Bronchial epithelial cell (primary cell): ENCODE data around the gene EIF1AD. TPM values are rescaled to one million over a fixed set of nuclear protein-coding genes. Genes with fewer than 3 reads are reported as not detected.
A peak's percentile ranks its signal among the peaks of the same experiment; 100 is the strongest.

Experiments used
- DNase-seq: peaks from one replicate; pipeline ENCODE4 v3.0.0-alpha.2; 2010; ENCODE audit warnings: low read depth
- FAIRE-seq: peaks from 2 replicates; lab custom pipeline; 2011; peaks lifted over from hg19 to GRCh38; lab: Jason Lieb, UNC
- H3K27me3 ChIP-seq: 2 replicates; pipeline ENCODE4 v1.5.1; 2011; ENCODE audit warnings: low read length; ENCODE audit not compliant: control insufficient read depth, insufficient read depth
- H3K36me3 ChIP-seq: 2 replicates; pipeline ENCODE4 v1.5.1; 2011; ENCODE audit warnings: low read length; ENCODE audit not compliant: control insufficient read depth, insufficient read depth
- H3K4me3 ChIP-seq: 2 replicates; pipeline ENCODE4 v1.5.1; 2011; ENCODE audit warnings: mild to moderate bottlenecking, low read depth, low read length, control low read depth
- total RNA-seq: library from RNA; depleted of rRNA; stranded (reverse); fragments of >200 nt; gene quantifications from 2 replicates; pipeline ENCODE4 v1.2.1, GENCODE V29; 2014
- TF ChIP-seq, protein P1 (sequence below): IDR thresholded peaks from 2 replicates; pipeline ENCODE4 v1.5.1; 2011; ENCODE audit warnings: mild to moderate bottlenecking, moderate library complexity, low read length, control low read depth, inconsistent platforms; ENCODE audit not compliant: insufficient read depth, severe bottlenecking

The EIF1AD gene
- total RNA-seq, 1 donor from 2014 or later, result 44.5 TPM

DNA sequence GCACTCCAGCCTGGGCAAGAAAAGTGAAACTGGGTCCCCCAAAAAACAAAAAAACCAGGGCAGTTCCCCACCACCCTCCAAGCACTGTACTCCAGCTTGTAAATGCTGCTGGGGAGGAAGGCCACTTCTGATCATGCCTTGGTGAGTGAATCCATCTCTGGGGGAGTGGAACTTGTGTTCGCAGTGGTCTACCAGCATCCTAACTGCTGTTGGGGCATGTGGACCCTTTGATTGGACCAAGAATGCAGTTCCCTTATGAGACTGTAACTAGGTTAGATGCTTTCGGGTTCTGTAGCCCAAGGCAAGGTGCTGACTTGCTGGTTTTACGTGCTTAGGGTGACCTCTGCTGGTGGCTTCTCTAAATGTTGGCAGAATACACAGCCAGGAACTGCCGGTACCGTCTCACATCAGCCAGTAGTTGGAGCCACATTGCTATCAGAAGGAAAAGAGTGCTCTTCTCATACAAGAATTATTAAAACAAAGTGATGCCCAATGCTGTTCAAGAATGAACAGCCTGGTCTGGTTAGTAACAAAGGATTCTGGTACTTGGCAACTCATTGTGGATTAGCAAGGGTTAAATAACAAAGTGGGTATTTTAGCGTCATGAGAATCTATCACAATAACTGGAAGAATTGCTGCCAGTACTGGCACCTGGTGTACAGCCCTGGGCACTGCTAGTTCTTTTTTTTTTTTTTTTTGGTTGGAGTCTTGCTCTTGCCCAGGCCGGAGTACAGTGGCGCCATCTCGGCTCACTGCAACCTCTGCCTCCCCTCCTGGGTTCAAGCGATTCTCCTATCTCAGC lies 13.0 kb downstream of the EIF1AD start:
- TF ChIP-seq, protein P1, sequence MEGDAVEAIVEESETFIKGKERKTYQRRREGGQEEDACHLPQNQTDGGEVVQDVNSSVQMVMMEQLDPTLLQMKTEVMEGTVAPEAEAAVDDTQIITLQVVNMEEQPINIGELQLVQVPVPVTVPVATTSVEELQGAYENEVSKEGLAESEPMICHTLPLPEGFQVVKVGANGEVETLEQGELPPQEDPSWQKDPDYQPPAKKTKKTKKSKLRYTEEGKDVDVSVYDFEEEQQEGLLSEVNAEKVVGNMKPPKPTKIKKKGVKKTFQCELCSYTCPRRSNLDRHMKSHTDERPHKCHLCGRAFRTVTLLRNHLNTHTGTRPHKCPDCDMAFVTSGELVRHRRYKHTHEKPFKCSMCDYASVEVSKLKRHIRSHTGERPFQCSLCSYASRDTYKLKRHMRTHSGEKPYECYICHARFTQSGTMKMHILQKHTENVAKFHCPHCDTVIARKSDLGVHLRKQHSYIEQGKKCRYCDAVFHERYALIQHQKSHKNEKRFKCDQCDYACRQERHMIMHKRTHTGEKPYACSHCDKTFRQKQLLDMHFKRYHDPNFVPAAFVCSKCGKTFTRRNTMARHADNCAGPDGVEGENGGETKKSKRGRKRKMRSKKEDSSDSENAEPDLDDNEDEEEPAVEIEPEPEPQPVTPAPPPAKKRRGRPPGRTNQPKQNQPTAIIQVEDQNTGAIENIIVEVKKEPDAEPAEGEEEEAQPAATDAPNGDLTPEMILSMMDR, result peak; percentile 86
- no peaks in the 10 kb centered on the region for H3K27me3 ChIP-seq
- FAIRE-seq (peak; percentile 99), DNase-seq (peak; percentile 90)
- peaks cover 1% of the 10 kb centered on the region for H3K36me3 ChIP-seq
- H3K4me3 ChIP-seq, result no peak overlapping the region

DNA sequence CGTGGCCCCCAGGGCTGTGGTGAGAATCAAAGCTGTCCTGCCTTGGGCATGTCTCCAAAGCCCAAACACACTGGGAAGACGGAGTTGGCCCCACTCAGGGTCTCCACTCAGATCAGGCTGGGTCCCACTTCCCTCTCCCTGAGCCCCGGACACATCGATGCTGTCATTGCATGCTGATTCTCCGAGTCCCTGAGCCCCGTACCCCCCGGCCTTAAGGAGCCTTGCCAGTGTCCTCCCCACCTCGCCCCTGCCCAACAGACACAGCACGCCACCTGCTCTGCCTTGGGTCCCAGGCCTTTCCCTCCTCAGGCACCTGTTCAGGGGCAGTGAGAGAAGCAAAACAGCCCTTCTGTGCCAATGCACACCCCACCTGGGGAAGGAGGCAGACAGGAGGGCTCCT lies 14.6 kb downstream of the EIF1AD start:
- no peak for FAIRE-seq
- H3K4me3 ChIP-seq, result no peak overlapping the region
- TF ChIP-seq, protein P1, result no peak
- no peaks in the 10 kb centered on the region for H3K27me3 ChIP-seq
- H3K36me3 ChIP-seq, result peaks cover 3% of the 10 kb centered on the region
- DNase-seq, result no peak

DNA sequence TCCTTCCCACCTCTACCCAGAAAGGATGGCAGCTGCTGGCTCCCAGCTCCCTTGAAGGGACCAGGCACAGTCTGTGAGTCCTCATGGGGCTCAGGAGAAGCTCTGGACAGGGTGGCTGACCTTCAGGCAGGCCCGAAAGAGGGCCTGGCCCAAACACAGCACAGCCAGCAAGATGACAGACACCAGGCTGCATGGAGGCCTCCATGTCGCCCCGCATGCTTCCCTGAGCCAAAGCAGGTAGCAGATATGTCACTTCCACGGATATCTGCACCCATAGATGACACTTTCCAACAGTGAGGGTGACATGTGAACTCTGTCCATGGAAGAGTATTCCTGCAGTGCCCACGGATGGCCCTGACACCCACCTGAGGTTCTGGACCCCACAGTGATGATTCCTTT lies 18.4 kb downstream of the EIF1AD start:
- H3K36me3 ChIP-seq, result peaks cover 2% of the 10 kb centered on the region
- TF ChIP-seq, protein P1, result no peak
- no peak for DNase-seq
- H3K27me3 ChIP-seq, result no peaks in the 10 kb centered on the region
- no peak overlapping the region for H3K4me3 ChIP-seq
- FAIRE-seq, result peak; percentile 83

DNA sequence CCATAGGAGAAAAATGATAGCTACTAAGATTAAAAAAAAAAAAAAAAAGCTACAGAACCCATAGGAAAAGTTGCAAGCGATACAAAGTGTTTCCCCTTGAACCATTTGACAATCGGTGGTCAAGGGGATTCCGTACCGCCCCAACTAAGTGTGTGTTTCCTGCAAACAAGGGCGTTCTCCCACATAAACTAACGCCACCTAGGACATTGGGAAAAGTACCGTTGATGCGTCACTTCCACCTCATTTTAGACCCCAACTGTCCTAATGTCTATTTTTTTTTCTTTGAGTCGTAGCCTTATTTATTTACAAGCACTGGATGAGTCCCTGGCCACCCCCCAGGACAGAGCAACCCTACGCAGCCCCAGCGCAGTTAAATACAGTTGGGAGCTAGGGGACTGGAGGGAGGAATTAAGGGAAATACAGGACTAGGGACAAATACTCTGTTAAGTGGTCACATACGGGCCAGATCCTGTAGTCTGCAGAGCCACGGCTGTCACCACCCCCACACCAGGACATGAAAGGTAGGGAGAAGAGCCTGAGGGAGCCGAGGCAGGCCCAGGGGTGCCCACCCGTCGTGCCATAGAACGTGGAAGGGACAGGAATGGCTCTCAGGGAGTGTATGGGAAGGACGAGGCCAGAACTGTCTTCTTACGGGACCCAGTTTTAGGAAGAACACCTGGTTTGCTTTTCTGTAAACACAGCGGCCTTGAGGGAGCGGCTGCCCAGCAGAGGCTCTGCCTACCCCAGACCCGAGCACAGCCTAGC lies 19.0 kb downstream of the EIF1AD start:
- Histone ChIP-seq H3K4me3 (no peak overlapping the region), H3K27me3 (no peaks in the 10 kb centered on the region), H3K36me3 (peaks cover 3% of the 10 kb centered on the region)
- TF ChIP-seq, protein P1, result no peak
- FAIRE-seq (no peak), DNase-seq (no peak)

DNA sequence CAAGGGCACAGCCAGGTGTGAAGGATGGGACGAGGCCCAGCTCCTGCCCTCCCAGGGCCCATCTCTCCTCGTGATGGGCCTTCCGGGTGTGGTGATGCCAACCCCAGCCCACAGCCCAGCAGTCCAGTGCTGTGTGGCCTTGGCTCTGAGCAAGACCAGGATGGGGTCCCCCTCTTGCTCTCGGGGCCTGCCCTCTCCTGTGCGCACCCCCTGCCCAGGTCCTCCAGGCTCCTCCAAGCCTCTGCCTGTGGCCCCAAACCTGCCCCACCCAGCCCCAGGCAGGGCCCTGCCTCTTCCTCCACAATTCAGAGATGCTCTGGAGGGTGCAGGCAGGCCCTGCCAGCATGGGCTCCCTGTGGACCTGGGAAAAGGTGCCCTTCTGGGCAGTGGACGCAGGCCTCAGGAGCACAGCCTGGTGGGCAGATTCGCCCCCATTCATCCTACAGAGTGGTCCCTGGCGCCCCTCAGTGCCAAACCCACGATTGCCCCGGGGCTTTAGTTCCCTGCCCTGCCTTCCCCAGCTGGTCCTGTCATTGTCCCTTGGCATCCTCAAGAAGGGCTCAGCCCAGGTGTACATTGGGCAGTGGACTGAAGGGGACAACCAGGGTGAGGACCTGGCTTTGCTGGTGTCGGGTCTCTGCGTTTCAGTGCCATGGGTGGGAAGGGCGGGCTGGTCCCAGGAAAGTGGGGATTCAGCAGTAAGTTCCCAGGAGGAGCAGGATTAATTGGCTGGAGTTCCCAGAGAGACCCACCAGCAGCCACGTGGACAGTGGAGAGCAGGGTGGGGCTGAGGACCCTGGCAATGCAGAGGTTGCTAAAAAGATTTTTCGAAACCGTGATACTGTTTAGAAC lies 19.8 kb downstream of the EIF1AD start:
- TF ChIP-seq, protein P1, result no peak
- no peak for DNase-seq
- Histone ChIP-seq H3K36me3 (peaks cover 9% of the 10 kb centered on the region), H3K27me3 (no peaks in the 10 kb centered on the region), H3K4me3 (no peak overlapping the region)
- no peak for FAIRE-seq
